ENCODE results near the gene DRD4.
"Not testable (repeated sequence)": the region's sequence is repeated elsewhere in the genome, so short reads cannot be mapped to it uniquely, and the experiment has no call there.

DRD4 gene

DNA sequence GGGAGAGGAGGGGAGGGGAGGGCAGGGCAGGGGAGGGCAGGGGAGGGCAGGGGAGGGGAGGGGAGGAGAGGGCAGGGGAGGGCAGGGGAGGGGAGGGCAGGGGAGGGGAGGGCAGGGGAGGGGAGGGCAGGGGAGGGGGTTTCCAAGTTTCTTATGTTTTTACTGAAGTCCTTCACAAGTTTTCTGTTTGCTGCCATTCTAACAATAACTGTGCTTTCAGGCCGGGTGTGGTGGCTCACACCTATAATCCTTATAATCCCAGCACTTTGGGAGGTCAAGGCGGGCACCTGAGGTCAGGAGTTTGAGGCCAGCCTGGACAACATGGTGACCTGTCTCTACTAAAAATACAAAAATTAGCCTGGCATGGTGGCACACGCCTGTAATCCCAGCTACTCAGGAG, 53.2 kb downstream of the DRD4 start:
- H3K9ac ChIP-seq (ENCODE audit: low read length in 5 of 5); H3K4me3 ChIP-seq (ENCODE audit: low read depth in 1 of 5, low read length in 5 of 5); H3K27ac ChIP-seq (ENCODE audit: low read depth, low read length); H3K27me3 ChIP-seq (ENCODE audit: control insufficient read depth in 5 of 5, insufficient read depth in 4 of 5, low read length in 5 of 5); H3K9me3 ChIP-seq (ENCODE audit: control insufficient read depth in 5 of 5, low read length in 5 of 5): not testable (repeated sequence)
- peaks cover 0 to 19% (median 16%) of the 10 kb centered on the region in 5 donors for H3K4me1 ChIP-seq (ENCODE audit: control insufficient read depth in 5 of 5, insufficient read depth in 5 of 5, low read length in 5 of 5)
- peaks cover 0 to 42% (median 36%) of the 10 kb centered on the region in 5 donors for H3K36me3 ChIP-seq (ENCODE audit: control insufficient read depth in 5 of 5, insufficient read depth in 5 of 5, low read length in 5 of 5)
